Immature natural killer cell (primary cell): ENCODE data around the gene TADA2A. TPM values are rescaled to one million over a fixed set of nuclear protein-coding genes. Genes with fewer than 3 reads are reported as not detected.
"Not testable (repeated sequence)": the region's sequence is repeated elsewhere in the genome, so short reads cannot be mapped to it uniquely, and the experiment has no call there.

Experiments used
- DNase-seq, 3 donors: peaks; one replicate each; pipeline ENCODE4 v3.0.0; 2022; ENCODE audit warnings: mixed read lengths in 1 of 3
- H3K27ac Mint-ChIP-seq, 6 donors: one replicate each; pipeline ENCODE4 v1.8.0; 2020; ENCODE audit warnings: mixed read lengths in 6 of 6, mild to moderate bottlenecking in 5 of 6, inconsistent platforms in 4 of 6, moderate library complexity in 3 of 6
- H3K27me3 Mint-ChIP-seq, 3 donors: one replicate each; pipeline ENCODE4 v1.8.0; 2020 to 2021; ENCODE audit warnings: low read depth in 3 of 3, mild to moderate bottlenecking in 3 of 3, mixed read lengths in 3 of 3, moderate library complexity in 3 of 3, inconsistent platforms in 1 of 3
- H3K36me3 Mint-ChIP-seq, 3 donors: one replicate each; pipeline ENCODE4 v1.8.0; 2020; ENCODE audit warnings: mixed read lengths in 3 of 3, inconsistent platforms in 2 of 3, mild to moderate bottlenecking in 2 of 3
- H3K4me1 Mint-ChIP-seq, 2 donors: one replicate each; pipeline ENCODE4 v1.8.0; 2020; ENCODE audit warnings: inconsistent platforms in 2 of 2, mild to moderate bottlenecking in 2 of 2, mixed read lengths in 2 of 2, moderate library complexity in 1 of 2
- H3K4me3 Mint-ChIP-seq, 5 donors: one replicate each; pipeline ENCODE4 v1.8.0; 2020; ENCODE audit warnings: mild to moderate bottlenecking in 5 of 5, mixed read lengths in 5 of 5, inconsistent platforms in 3 of 5, moderate library complexity in 3 of 5
- H3K9me3 Mint-ChIP-seq, 6 donors: one replicate each; pipeline ENCODE4 v1.8.0; 2020; ENCODE audit warnings: mild to moderate bottlenecking in 6 of 6, mixed read lengths in 6 of 6, inconsistent platforms in 4 of 6, moderate library complexity in 3 of 6
- polyA plus RNA-seq, 3 donors: library from polyadenylated mRNA; unstranded; fragments of 300-500 nt; fragmentation: Illumina TruSeq; gene quantifications; one replicate each; pipeline ENCODE4 v1.2.3, GENCODE V29; 2021

TADA2A gene
- polyA plus RNA-seq, 3 donors from 2014 or later: 3.3 to 16.0 (median 4.0) TPM

- H3K36me3 Mint-ChIP-seq: peaks cover 0 to 3% (median 0%) of the 10 kb centered on the region in 3 donors
- no peak overlapping the region for H3K4me3 Mint-ChIP-seq
- no peak for DNase-seq
- no peak overlapping the region for H3K27ac Mint-ChIP-seq
- H3K9me3 Mint-ChIP-seq: no peaks in the 10 kb centered on the region
- H3K27me3 Mint-ChIP-seq: no peaks in the 10 kb centered on the region
- H3K4me1 Mint-ChIP-seq: no peaks in the 10 kb centered on the region
These were observed 21.2 kb upstream of the TADA2A start for GRCh38 chr17:37385474-37385990.

GRCh38 chr17:37386462-37386861 lies 20.2 kb upstream of the TADA2A start:
- Mint-ChIP-seq H3K27me3 (no peaks in the 10 kb centered on the region), H3K36me3 (peaks cover 0 to 3% (median 0%) of the 10 kb centered on the region in 3 donors), H3K4me3 (no peak overlapping the region), H3K9me3 (no peaks in the 10 kb centered on the region), H3K27ac (no peak overlapping the region), H3K4me1 (no peaks in the 10 kb centered on the region)
- no peak for DNase-seq

- Mint-ChIP-seq H3K27ac (no peak overlapping the region), H3K36me3 (peaks cover 0 to 3% (median 0%) of the 10 kb centered on the region in 3 donors), H3K4me1 (no peaks in the 10 kb centered on the region), H3K27me3 (no peaks in the 10 kb centered on the region), H3K9me3 (no peaks in the 10 kb centered on the region), H3K4me3 (no peak overlapping the region)
- no peak for DNase-seq
These were observed 18.4 kb upstream of the TADA2A start for GRCh38 chr17:37388266-37388665.

- Mint-ChIP-seq H3K36me3 (peaks cover 0 to under 1% (median 0%) of the 10 kb centered on the region in 3 donors), H3K4me1 (no peaks in the 10 kb centered on the region), H3K27ac (no peak overlapping the region), H3K27me3 (no peaks in the 10 kb centered on the region), H3K4me3 (no peak overlapping the region), H3K9me3 (no peaks in the 10 kb centered on the region)
- no peak for DNase-seq
These were observed 17.5 kb upstream of the TADA2A start for GRCh38 chr17:37389160-37389559.

- H3K36me3 Mint-ChIP-seq: no peaks in the 10 kb centered on the region
- no peak for DNase-seq
- no peaks in the 10 kb centered on the region for H3K9me3 Mint-ChIP-seq
- H3K27ac Mint-ChIP-seq: no peak overlapping the region
- no peaks in the 10 kb centered on the region for H3K27me3 Mint-ChIP-seq
- H3K4me1 Mint-ChIP-seq: no peaks in the 10 kb centered on the region
- H3K4me3 Mint-ChIP-seq: no peak overlapping the region
These were observed 15.5 kb upstream of the TADA2A start for GRCh38 chr17:37391146-37391545.

- Mint-ChIP-seq H3K4me3 (no peak overlapping the region), H3K4me1 (no peaks in the 10 kb centered on the region), H3K27me3 (no peaks in the 10 kb centered on the region), H3K9me3 (no peaks in the 10 kb centered on the region), H3K27ac (peak overlapping the region in 2 of 6 donors; percentile 31 to 53), H3K36me3 (no peaks in the 10 kb centered on the region)
- no peak for DNase-seq
These were observed 14.6 kb upstream of the TADA2A start for GRCh38 chr17:37392024-37392590.

- H3K27ac Mint-ChIP-seq: peak overlapping the region in 1 of 6 donors; percentile 1
- no peak overlapping the region for H3K4me3 Mint-ChIP-seq
- no peaks in the 10 kb centered on the region for H3K36me3 Mint-ChIP-seq
- H3K27me3 Mint-ChIP-seq: no peaks in the 10 kb centered on the region
- peaks cover 0 to 3% of the 10 kb centered on the region in 2 donors for H3K4me1 Mint-ChIP-seq
- DNase-seq: no peak
- no peaks in the 10 kb centered on the region for H3K9me3 Mint-ChIP-seq
These were observed 13.3 kb upstream of the TADA2A start for GRCh38 chr17:37393352-37393751.

GRCh38 chr17:37399265-37399803 lies 7.4 kb upstream of the TADA2A start:
- no peak for DNase-seq
- H3K4me1 Mint-ChIP-seq: peaks cover 0 to 4% of the 10 kb centered on the region in 2 donors
- peaks cover 0 to 1% (median 0%) of the 10 kb centered on the region in 3 donors for H3K27me3 Mint-ChIP-seq
- no peak overlapping the region for H3K4me3 Mint-ChIP-seq
- H3K36me3 Mint-ChIP-seq: no peaks in the 10 kb centered on the region
- no peaks in the 10 kb centered on the region for H3K9me3 Mint-ChIP-seq
- no peak overlapping the region for H3K27ac Mint-ChIP-seq

GRCh38 chr17:37400505-37400904 lies 6.2 kb upstream of the TADA2A start:
- peaks cover 9 to 12% of the 10 kb centered on the region in 2 donors for H3K4me1 Mint-ChIP-seq
- no peak overlapping the region for H3K27ac Mint-ChIP-seq
- no peak overlapping the region for H3K4me3 Mint-ChIP-seq
- H3K9me3 Mint-ChIP-seq: no peaks in the 10 kb centered on the region
- DNase-seq: no peak
- peaks cover 0 to 5% (median 0%) of the 10 kb centered on the region in 3 donors for H3K36me3 Mint-ChIP-seq
- H3K27me3 Mint-ChIP-seq: peaks cover 0 to 1% (median 0%) of the 10 kb centered on the region in 3 donors

GRCh38 chr17:37405522-37405921 lies 1.2 kb upstream of the TADA2A start:
- H3K9me3 Mint-ChIP-seq, DNase-seq, H3K36me3 Mint-ChIP-seq, H3K27me3 Mint-ChIP-seq: not testable (repeated sequence)
- H3K4me1 Mint-ChIP-seq: peaks cover 26 to 33% of the 10 kb centered on the region in 2 donors
- H3K27ac Mint-ChIP-seq: peak overlapping the region; percentile 82 to 95 (median 91)
- peak overlapping the region; percentile 93 to 96 (median 94) for H3K4me3 Mint-ChIP-seq

- Mint-ChIP-seq H3K27ac (peak overlapping the region; percentile 82 to 95 (median 91)), H3K4me1 (peaks cover 26 to 33% of the 10 kb centered on the region in 2 donors), H3K36me3 (peaks cover 3 to 9% (median 4%) of the 10 kb centered on the region in 3 donors), H3K27me3 (peaks cover 0 to 10% (median 7%) of the 10 kb centered on the region in 3 donors), H3K4me3 (peak overlapping the region; percentile 93 to 96 (median 94)), H3K9me3 (no peaks in the 10 kb centered on the region)
- DNase-seq: no peak
These were observed 591 bp upstream of the TADA2A start for GRCh38 chr17:37405955-37406634.

- not testable (repeated sequence) for H3K27me3 Mint-ChIP-seq, H3K9me3 Mint-ChIP-seq, DNase-seq
- Mint-ChIP-seq H3K4me3 (peak overlapping the region; percentile 90 to 95 (median 94)), H3K27ac (peak overlapping the region in 4 of 6 donors; percentile 45 to 80 (median 63)), H3K4me1 (peaks cover 26 to 33% of the 10 kb centered on the region in 2 donors), H3K36me3 (peaks cover 5 to 10% (median 8%) of the 10 kb centered on the region in 3 donors)
These were observed 1.4 kb downstream of the TADA2A start for GRCh38 chr17:37408145-37408479.

- Mint-ChIP-seq H3K27me3 (peaks cover 0 to 8% (median 7%) of the 10 kb centered on the region in 3 donors), H3K27ac (peak overlapping the region in 1 of 6 donors; percentile 27)
These were observed 3.7 kb downstream of the TADA2A start for GRCh38 chr17:37410357-37410756.

GRCh38 chr17:37413875-37414519 lies 7.3 kb downstream of the TADA2A start:
- no peak overlapping the region for H3K27ac Mint-ChIP-seq
- H3K9me3 Mint-ChIP-seq: no peaks in the 10 kb centered on the region
- no peaks in the 10 kb centered on the region for H3K27me3 Mint-ChIP-seq
- no peaks in the 10 kb centered on the region for H3K4me1 Mint-ChIP-seq
- H3K4me3 Mint-ChIP-seq: no peak overlapping the region
- no peak for DNase-seq
- H3K36me3 Mint-ChIP-seq: peaks cover 10 to 26% (median 22%) of the 10 kb centered on the region in 3 donors

More at GRCh38 chr17:37410357-37410756, 3.7 kb downstream of the TADA2A start:
- no peak for DNase-seq
- peaks cover 10 to 22% (median 22%) of the 10 kb centered on the region in 3 donors for H3K36me3 Mint-ChIP-seq
- H3K9me3 Mint-ChIP-seq: no peaks in the 10 kb centered on the region
- H3K4me3 Mint-ChIP-seq: no peak overlapping the region
- peaks cover 18 to 26% of the 10 kb centered on the region in 2 donors for H3K4me1 Mint-ChIP-seq
